ENCODE measurements around the gene STXBP1. TPM values are rescaled to one million over a fixed set of nuclear protein-coding genes. Genes with fewer than 3 reads are reported as not detected.

The STXBP1 gene
- total and polyA plus RNA-seq, 2 of the 4 experiments (the other 2 are of a cell fraction), result 15.8 to 22.6 TPM

DNA sequence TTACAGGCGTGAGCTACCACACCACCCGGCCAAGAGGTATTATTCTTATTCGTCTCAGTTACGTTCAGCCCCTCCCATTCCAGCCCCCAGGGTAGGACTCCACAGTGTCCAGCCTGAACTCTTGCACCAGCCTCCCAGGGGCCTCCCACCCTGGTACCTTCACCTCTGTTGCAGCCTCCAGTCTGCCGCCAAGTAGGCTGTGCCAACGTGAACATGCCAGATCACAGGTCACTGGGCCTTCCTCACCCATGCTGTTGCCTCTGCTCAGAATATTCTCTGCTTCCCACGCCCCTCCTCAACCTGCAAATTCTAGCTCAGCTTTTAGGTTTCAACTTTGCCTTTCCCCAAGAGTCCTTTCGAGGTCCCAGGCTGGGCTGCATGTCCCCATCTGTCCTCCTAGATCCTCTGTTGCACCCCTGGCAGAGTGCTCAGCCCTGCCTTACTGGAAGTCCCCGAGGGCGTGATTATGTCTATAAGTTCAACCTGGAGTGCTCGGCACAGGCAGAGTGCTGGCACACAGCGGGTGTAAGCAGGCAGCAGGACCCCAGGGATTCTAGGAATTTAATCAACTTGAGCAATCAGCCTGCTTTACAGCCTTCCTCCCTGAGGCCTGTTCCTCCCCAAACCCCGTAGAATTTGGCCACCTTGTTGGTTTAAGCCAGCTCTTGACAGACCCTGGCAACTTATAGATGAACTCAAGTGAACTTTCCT, 13.1 kb upstream of the STXBP1 start:
- 68% methylated on average over 8 of the region's 13 CpGs; no CpG with 5 or more reads in 1 of the 2 experiments for WGBS, 2 experiments (ENCODE audit: extremely low coverage in 2 of 2, insufficient read length in 1 of 2)
- Histone ChIP-seq H4K8ac (ENCODE audit: low read depth in 2 of 2, low read length in 2 of 2) (no peak overlapping the region), H3K9me1 (ENCODE audit: insufficient read depth, low read length) (no peaks in the 10 kb centered on the region), H2AK9ac (replicated peaks; ENCODE audit: low read depth, low read length, poor library complexity) (no peak overlapping the region), H2AFZ (replicated peaks; ENCODE audit: low read length, poor library complexity) (no peak overlapping the region), H2BK5ac (ENCODE audit: low read depth, low read length, poor library complexity, severe bottlenecking) (no peak overlapping the region), H3K9ac (ENCODE audit: low read depth, low read length) (no peak overlapping the region), H2AK5ac (ENCODE audit: low read depth, low read length) (no peak overlapping the region), H3K36me3 (ENCODE audit: control insufficient read depth, insufficient read depth, low read length) (no peaks in the 10 kb centered on the region), H3K4me2 (ENCODE audit: low read depth, low read length) (no peak overlapping the region), H2BK20ac (ENCODE audit: low read depth, low read length) (no peak overlapping the region), H3K23ac (ENCODE audit: low read depth, low read length) (no peak overlapping the region), H3K4me1 (ENCODE audit: control insufficient read depth, insufficient read depth, low read length) (no peaks in the 10 kb centered on the region), H3K18ac (ENCODE audit: low read depth, low read length) (no peak overlapping the region), H2BK120ac (ENCODE audit: low read depth, low read length) (no peak overlapping the region), H3K4me3 (ENCODE audit: insufficient read depth, low read depth, low read length) (no peak overlapping the region), H3K27ac (ENCODE audit: insufficient read depth, low read length) (no peak overlapping the region), H2BK15ac (ENCODE audit: low read depth, low read length) (no peak overlapping the region), H4K91ac (ENCODE audit: insufficient read depth, low read depth, low read length) (no peak overlapping the region), H3K56ac (ENCODE audit: extremely low read depth, insufficient read depth, low read length) (no peak overlapping the region), H3K79me1 (ENCODE audit: low read depth in 1 of 2, low read length in 2 of 2) (no peaks in the 10 kb centered on the region; a peak in 1 of 4 replicates), H3K27me3 (ENCODE audit: control insufficient read depth, insufficient read depth, low read length) (no peaks in the 10 kb centered on the region), H3K14ac (replicated peaks; ENCODE audit: low read depth, low read length) (no peak overlapping the region), H4K5ac (ENCODE audit: low read depth, low read length) (no peak overlapping the region), H3K4ac (ENCODE audit: low read depth, low read length) (no peak overlapping the region), H4K20me1 (ENCODE audit: insufficient read depth, low read length) (no peaks in the 10 kb centered on the region), H3K9me3 (ENCODE audit: control insufficient read depth, insufficient read depth, low read length) (no peaks in the 10 kb centered on the region)
- BruUV-seq (replicated peaks), result no TSS peak
- ATAC-seq (ENCODE audit: low read depth) (peak; percentile 37; the same call in 1 of the 2 replicates), DNase-seq (no peak)
- CTCF ChIA-PET, result no interaction called here
- POLR2A ChIA-PET (ENCODE audit: unreplicated experiment), result no interaction called here
- no peak for TF ChIP-seq MAFK (IDR thresholded peaks at IDR 0.05; ENCODE audit: low read depth, low read length)
- no peak for TF ChIP-seq MAZ (IDR thresholded peaks at IDR 0.05; ENCODE audit: borderline replicate concordance, low read depth, low read length)
- intact Hi-C loops (cut with micrococcal nuclease) (no loop called here), in situ Hi-C loops (cut with MboI; ENCODE audit: low sequenced_read_pairs) (no loop called here), dilution Hi-C loops (cut with HindIII; ENCODE audit: low sequenced_read_pairs, unreplicated experiment) (no loop called here)
